Esophagus muscularis mucosa (tissue), 3 donors: ENCODE results near the gene PAK5.

Source experiments
- CTCF ChIP-seq, 3 experiments: fragments of 200-600 bp in 2 of 3; fragments of 450-650 bp in 1 of 3; sonication (generic) in 2 of 3; IDR thresholded peaks; one replicate each; pipeline ENCODE4 v1.5.1; 2017 to 2019; ENCODE audit warnings: antibody characterized with exemption in 3 of 3, mild to moderate bottlenecking in 2 of 3, moderate library complexity in 1 of 3
- POLR2A ChIP-seq: fragments of 450-650 bp; IDR thresholded peaks from one replicate; pipeline ENCODE4 v1.6.1; 2017; ENCODE audit warnings: antibody characterized with exemption, moderate library complexity, mild to moderate bottlenecking, low read depth

GRCh38 chr20:9608639-9609340, 230.1 kb downstream of the PAK5 start:
- TF ChIP-seq CTCF (IDR thresholded peaks at IDR 0.05) (no peak), POLR2A (no peak)
